Eye (tissue), 1 donor: ENCODE data around the gene ZNF516.

Source experiments
- DNase-seq: peaks from one replicate; pipeline ENCODE4 v3.0.0-alpha.2; 2015

ZNF516 gene

DNA sequence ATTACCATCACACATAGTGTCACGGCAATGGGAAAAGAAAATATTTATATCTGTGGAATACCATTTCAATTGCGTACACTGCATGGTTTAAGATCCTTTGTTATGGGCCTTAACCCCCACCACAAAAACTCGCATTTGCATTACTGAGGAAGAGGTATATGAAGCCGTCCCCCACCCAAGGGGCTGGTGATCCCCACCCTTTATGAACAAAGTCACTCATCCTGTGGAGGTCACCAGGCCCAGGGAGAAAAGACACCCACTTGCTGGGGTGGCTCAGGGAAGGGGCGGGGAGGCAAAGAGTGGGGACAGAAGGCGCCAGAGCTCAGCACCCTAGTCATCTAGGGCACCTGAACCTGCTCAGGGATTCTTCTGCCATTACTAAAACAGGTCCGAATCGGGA, 133.8 kb downstream of the ZNF516 start:
- DNase-seq: no peak

DNA sequence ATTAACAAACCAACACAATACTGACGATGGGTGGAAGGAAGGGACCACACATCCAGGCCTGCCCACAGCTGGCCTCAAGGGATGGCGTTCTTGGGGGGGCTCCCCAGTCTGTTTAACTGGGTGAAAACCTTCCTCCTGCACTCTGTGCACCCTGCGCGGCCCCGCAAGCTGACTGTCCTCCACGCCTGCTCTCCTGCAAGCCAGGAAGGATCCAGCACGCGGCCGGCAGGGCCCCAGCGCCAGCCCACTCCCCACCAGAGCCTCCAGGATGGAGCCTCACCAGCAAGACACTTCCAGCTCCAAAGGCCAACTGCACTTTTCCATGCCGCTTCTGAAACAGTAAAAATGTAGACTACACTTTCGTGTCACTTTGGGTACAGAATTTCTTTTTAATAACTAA, 135.1 kb downstream of the ZNF516 start:
- no peak for DNase-seq

DNA sequence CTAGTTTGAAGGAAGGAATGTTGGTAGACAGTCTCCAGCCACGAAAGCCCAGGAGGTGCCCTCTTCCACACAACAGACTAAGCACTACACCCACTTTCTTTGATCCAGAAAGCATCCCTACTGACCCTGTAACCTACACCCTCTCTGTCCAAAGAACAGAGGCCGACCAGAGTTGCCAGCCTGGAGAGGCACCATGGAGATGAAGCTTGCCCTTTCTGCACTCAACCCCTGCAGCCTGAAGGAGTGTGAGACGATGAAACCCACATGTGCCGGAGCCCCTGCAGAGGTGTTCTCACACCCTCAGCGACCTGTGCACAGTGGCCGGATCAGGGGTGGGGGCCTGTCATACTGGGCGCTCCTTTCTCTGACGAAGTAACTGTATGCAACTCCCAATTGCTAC, 136.3 kb downstream of the ZNF516 start:
- DNase-seq: no peak

DNA sequence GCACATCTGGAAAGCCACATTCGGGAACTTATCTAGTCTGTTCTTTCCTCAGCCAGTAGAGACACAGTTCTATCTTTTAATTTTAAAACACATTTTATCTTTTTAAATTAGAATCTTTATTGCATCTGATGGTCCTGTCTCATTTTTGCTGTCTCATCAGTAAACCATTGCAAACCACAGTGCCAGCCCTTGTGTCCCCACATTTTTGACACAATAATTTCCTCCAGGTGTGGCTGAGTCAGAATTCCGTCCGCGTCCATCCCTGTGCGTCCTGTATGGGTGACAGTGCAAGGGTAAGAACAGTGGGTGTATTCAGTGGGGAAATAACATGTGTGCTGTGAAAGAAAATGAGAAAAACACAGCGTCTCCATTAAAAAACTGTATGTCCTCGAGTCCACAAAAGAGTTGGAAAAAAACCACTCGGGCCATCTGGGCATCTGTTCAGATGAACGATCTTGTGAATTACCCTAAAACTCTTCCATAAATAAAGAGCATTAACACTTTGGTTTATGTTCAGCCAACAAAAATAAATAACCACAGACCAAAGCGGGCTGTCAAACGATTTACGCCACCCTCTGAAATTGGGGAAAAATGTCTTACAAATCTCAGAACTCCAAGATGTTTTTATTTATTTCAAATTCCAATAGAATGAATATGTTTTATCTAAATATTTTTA, 137.3 kb downstream of the ZNF516 start:
- no peak for DNase-seq

DNA sequence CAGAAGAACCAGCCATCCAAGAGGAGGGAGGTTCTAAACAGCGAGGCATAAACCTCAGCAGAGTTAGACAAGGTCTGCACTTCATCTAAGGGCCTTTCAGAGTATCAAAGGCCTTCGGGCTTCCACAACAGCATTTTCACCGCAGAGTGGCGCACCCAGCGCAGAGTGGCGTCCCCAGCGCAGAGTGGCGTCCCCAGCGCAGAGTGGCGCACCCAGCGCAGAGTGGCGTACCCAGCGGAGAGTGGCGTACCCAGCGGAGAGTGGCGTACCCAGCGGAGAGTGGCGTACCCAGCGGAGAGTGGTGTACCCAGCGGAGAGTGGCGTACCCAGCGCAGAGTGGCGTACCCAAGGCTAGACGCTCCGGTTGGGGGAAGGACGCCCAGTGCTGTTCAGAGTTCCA, 137.9 kb downstream of the ZNF516 start:
- no peak for DNase-seq

DNA sequence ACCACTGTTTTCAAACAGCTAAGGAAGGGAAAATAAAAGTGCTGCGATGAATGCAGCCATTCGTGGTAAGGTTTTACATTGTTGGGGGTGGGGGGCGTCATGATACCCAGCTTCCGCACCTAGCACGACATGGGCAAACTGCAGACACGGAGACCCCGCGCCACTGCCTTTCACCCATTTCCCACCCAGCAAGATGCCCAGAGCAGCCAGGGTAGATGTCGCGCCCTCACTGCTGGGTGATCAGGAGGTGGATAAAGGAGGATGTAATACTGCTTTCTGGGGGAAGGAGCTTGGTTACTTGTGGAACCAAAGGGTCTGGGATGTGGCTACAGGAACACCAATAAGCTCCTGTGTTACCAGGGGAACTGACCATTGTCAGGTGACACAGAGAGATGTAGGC, 138.4 kb downstream of the ZNF516 start:
- no peak for DNase-seq

DNA sequence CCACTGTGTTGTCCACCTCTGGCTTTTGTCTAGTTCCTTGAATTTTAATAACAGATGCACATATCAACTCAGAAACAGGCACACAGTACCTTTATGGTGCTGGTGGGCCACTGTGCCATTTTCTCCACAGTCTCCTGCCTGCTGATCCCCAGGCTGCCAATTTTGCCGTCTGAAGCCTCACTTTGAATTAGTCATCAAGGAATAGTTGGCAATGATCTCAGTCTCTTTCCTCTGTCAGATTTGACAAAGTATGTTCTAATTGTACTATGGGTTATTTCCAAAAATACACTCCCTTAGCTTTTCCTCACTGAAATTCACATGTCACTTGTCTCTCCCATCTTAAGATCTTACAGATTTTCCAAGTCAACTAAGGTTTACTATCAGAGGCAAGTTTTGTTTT, 140.7 kb downstream of the ZNF516 start:
- DNase-seq: no peak

DNA sequence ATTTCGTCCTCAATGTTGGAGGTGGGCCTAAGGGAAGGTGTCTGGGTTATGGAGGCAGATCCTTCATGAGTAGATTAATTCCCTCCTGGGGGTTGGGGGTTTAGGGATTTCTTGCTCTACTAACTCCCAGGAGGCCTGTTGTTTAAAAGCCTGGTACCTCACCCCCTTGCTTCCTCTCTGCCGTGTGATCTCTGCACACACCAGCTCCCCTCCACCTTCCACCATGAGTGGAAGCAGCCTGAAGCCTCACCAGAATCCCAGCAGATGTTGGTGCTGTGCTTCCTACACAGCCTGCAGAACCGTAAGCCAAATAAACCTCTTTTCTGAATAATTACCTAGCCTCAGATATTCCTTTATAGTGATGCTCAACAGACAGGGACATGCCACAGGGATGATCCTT, 141.5 kb downstream of the ZNF516 start:
- no peak for DNase-seq

DNA sequence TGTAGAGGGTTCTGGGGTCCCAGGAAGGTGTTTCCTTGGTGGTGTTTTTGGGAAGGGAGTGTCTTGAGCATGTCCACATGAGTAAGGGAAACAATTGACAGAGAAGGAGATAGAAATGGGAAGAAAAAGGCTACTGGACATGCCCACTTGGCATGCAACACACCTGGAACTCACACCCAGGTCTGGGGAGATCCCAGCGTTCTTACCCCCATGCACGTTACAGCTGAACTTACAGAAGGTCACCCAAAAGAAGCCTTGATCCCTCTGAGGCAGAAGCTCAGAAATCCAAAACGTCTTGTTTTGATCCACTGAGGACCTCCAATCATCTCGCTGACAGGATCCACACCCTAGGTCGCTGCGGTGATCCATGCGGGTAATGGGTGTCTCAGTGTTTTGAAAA, 142.0 kb downstream of the ZNF516 start:
- no peak for DNase-seq

DNA sequence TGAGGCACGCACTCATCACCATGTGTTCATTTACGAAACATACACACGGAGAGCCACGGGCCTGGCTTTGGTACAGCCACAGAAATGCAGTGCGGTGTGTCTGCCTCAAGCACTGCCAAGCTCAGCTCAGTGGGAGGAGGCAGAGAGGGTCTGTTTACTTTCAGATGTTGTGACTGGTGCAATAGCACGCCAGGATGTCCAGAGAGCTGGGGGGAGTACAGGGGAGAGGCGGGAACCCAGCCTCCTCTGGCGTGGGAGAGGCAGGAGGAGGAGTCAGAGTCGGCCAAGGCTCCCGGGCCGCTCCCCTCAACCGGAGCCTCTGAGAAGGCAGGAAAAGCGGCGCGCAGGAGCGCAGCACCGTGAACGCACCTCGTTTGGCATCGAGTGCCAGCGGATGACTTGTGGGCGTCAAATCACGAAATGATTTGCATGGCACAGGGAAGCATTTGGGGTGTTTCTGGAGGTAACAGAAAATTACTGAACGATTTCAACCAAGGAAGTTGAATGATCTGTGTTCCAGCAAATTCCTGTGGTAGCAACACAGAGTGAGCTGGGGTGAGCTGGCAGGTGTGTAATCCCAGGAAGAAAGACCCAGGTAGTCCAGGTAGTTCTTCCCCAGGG, 143.0 kb downstream of the ZNF516 start:
- no peak for DNase-seq

DNA sequence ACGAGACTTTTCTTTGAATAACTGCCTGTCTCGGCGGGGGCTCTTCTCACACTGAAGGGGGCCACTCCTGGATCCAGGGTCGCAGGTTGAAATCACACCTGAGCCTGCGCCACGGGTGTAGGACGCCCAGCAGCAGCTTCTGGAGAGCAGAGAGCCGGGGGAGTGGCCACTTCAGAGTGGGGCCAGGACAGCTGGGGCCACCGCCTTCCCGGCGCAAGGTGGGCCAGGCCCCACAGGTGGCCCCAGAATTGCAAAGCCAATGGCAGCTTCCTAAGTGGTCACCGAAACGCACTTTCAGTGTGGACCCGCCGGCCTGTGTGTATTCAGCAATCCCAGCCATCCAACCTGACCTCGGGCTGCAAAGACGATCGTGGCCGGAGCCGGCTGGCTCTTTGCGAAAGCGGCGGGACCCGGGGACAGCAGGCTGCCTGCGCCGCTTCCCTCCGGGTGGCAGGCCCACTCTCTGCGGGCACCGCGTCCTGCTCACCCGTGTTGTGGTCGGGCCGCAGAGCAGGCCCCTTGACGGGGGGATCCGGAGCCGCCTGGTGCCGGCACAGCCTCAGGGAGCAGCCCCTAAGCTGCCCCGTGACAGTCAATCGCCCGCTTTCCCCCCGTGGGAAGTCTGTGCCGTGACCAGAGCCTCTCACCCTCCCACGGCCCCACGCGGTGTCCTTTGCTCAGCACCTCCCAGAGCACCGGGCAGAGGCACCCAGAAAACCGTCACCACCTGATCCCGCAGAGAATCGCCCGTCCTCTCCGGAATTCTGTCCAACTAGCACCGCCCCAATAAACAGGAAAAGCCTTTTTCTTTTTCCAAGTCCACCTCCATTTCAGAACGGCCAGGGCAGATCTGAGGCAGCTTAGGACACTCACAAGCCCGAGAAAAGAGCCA, 144.7 kb downstream of the ZNF516 start:
- DNase-seq: no peak

DNA sequence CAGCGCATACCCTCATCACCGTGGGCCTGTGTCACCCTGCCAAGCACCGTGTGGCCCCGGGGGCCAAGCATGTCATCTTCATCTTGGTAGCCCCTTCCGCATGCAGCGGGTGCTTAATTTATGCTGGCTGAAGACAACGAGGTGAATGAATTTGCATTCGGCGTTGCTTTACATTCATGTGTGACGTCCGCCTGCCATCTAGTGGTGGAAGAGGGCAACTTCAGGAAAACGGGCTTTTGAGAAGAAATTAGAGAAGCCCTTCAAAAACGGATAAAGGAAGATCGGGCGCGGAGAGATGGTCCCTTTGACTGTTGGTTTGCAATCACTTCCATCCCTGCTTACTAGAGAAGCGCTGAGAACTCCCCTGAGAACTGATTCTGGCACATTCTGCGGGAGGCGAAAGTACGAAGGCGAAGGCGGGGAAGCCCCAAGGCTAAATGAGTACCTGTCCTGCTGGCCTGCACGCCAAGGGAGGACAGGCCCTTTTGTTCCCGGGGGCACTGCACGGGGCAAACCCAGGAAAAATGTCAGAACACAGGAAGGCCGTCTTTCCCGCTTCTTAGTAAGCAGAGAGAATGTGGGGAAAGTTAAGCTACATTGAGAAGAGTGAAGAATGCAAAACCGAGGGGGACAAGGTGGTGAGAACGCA, 145.9 kb downstream of the ZNF516 start:
- DNase-seq: peak; percentile 94

DNA sequence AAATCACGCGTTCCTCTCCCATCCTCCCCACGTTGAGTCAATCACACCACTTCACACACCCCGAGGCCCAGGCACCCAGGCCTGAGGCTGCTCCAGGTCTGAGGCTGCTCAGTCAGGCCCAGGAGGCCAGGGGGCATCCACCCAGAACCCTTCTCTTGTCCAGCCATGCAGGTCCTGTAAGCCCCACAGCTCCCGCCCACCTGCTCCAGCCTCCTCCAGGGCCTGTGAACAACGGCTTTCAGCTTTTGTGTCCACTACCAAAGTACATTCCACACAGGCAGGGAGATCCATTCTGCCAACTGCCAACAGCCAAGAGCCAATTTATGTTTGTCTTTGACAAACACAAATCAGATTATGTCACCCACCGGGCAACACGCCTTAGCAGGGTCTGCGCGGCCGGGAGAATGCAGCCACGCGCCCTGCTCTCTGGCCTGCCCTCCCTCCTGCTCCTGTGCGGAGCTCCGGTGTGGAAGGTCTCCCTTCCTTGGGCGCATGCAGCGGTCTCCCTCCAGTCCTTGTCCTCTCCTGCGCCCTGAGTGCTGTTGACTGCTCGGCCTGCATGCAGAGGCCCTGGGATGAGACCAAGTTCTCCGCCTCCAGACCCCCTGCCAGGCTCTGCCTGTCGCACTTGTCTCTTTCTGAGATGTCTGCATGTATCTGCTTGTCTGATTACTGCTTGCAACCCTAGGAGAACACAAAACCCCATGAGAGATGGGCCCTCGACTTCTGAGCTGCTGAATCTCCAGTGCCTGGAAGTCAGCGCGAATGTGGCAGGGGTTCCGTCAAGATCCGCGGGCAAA, 146.6 kb downstream of the ZNF516 start:
- no peak for DNase-seq

DNA sequence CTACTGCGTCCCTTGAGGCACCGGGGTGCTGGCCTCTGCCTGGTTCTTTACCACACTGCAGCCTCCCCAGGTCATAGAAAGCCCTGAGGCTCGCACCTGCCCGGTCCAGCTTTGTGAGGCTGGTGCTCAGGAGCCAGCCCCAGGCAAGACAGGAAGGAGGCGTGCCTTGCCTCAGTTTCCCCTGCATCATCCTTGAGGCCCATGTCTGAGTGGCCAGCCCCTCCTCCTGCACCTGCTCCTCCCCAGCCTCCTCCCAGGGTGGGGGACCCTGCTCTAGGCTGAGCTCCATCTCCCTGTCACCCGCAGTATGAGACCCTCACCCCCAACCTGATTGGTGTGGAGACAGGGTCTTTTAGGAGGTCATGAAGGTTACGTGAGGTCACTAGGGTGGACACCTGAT, 147.7 kb downstream of the ZNF516 start:
- DNase-seq: no peak

DNA sequence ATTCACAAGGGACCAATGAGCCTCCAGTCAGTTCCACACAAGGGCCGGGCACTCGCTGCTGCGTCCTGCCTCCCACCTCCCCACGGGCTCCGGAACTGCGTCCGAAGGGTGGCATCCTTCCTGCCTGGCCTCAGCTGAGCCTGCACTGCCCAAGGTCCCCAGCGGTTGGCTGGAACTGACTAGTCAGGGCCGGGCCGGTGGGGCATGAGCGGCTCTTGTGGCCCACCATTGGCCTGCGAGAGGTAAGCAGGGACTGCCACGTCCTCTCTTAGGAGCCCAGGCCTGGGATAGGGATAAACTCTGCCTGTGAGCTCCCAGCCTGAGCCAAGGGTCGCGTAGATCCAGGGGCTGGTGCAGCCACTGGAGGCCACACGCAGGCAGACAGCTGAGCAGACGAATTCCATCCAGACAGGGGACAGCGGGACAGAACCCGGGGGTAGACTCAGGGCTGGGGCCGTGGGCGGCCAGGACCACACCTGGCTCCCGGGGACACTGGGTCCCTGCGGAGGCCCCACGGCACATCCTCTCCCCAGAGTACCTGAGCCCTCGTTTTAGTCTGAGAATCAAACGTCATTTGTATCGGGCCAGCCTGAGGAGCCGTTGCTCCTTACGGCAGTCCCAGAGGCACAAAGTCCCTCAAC, 148.4 kb downstream of the ZNF516 start:
- DNase-seq: no peak

DNA sequence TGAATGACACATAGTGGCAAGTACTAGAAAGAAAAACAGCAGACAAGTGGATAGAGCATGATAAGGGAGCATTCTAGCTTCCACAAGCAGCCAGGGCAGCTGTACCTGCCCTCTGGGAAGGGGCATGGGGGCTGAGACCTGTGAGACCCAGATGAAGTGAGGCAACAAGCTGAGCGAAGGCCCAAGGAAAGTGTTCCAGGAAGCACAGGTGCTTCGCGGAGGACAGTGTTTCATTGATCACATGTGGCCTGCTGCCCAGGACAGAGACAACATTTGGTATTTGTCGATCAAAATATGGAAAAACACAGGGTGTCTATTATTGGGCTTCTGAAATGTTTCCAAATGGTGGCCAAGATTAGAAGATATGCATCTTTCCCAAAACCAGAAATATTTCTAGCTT, 149.1 kb downstream of the ZNF516 start:
- no peak for DNase-seq

DNA sequence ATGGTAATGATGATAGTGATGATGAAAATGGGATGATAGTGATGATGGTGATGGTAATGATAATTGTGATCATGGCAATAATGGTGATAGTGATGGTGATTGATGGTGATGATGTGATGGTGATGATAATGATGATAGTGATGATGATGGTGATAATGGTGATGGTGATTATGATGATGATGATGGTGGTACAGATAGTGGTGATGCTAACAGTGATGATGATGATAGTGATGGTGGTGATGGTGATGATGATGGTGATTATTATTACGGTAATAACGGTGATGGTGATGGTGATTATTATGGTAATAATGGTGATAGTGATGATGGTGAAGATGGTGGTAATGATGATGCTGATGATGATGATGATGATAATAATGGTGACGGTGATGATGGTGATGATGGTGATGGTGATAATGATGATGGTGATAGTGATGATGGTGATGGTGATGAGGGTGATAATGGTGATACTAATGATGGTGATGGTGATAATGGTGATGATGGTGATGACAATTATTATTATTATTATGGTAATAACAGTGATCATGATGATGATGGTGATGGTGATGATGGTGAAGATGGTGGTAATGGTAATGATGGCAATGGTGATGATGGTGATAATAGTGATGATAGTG, 151.0 kb downstream of the ZNF516 start:
- no peak for DNase-seq

DNA sequence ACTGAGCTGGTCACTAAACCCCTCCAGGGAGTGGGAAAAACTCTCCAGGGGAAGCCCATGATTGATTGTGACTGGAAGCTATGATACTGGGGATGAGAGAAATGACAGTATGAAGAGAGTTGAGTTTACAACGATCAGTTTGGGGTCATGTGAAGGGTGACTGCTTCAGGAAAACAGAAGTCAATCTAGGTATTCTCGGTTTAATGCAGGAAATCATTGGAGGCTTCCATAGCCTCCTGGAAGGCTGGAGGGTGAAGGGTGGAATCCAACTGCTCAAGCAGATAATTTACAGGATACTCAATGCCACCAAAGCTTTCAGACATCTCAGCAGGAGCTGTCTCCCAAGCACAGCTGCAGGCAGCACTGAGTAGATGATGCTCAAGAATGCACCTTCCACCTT, 154.6 kb downstream of the ZNF516 start:
- no peak for DNase-seq

DNA sequence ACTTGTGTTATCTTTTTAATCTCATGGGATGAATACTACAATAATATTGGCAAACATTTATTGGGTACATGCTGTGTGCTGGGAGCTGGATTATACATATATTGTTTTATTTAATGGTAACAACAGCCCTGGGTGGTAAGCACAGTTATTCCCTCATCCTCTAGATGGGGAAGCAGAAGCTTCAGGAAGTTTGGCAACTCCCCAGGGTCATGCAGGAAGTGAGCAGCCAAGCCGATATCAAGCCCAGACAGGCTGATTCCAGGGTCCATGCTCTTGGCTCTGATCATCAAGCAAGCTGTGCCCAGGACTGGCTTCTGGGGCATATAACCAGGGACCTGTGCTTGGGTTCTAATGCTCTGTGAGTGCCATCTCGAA, 155.8 kb downstream of the ZNF516 start:
- DNase-seq: no peak

DNA sequence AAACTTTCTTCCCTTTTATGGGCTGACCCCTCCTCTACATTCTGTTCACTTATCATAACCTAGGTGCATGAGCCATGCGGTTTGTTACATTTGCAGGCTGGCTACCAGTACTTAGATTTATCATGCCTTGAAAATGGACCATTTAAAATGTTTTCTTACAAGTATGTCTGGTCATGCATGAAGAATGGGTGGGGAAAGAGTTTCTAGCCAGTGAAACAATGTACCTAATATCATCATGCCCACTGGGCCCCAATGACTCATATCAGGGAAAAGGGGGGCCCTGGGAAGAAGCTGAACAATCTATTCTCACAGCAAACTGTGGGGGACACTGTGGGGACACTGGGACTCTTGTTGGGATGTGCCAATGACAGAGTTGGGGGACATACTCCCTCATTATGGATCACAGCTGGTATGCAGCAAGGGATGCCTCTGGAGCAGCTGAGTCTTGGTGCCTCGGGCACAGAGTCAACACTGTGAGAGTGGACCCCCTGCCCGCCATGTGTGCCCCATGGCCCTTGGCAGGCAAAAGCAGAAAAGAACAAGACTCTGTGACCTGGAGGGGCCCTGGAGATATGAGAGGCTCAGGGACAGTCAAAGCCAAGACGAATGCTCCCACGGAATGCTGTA, 156.3 kb downstream of the ZNF516 start:
- no peak for DNase-seq

DNA sequence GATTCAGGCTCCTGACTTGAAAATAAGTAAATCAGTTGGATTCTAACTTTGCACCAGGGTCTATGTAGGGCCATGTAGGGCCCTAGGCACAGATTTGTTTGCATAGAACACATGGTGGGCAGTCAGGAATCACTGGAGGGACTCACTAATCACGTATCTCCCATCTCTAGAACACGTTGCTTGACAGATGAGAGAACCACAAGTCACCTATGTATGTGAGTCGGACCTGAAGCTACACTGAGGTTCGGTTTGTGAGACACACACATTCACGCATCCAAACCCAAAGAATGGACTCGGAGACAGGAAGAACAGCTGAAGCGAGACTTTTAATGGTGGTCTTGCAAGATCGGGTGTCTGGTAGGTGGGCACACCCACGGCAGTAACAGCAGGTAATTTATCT, 157.0 kb downstream of the ZNF516 start:
- no peak for DNase-seq
